Activated T-cell treated with anti-CD3 and anti-CD28 coated beads, Interleukin-2, amount 50 U/mL, for 48 hours (primary cell): ENCODE results near the gene CPZ.
"Not testable (repeated sequence)": the region's sequence is repeated elsewhere in the genome, so short reads cannot be mapped to it uniquely, and the experiment has no call there.

ENCODE experiments used
- DNase-seq, 2 experiments: peaks; one replicate each; pipeline ENCODE4 v3.0.0-alpha.2; 2020

CPZ gene

GRCh38 chr4:8613421-8614364, 21.1 kb downstream of the CPZ start:
- DNase-seq = no peak

DNA sequence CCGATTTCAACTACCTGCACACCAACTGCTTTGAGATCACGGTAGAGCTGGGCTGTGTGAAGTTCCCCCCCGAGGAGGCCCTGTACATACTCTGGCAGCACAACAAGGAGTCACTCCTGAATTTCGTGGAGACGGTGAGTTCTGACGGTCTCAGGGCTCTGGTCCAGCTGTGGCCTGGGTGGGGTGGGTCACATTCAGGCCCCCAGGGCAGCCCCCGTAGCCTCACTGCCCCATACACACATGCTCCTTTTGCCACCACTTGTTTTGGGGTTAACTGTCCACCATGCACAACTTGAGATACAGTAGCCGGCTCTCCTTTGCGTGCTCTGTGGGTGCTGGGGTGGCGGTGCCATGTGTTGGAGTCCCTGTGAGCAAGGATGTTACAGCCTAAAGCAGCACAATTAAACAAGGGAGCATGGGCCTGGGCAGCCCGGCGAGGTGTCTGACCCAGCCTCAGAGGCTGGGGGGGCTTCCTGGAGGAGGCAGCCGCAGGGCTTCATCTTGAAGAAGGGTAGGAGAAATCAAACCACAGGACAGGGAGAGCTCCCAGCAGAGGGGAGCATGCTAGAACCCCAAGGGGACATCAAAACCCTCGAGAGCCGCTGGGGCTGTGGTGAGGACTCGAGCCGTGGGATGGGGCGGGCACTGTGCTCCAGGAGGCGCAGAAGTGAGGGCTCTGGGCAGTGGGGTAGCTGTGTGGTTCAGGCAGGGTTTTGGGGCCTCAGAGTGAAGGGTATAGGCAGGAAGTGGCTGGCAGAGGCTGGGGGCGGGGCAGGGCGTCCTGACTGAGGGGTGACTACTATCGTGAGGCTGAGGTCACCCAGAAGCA, 22.0 kb downstream of the CPZ start:
- no peak for DNase-seq

- DNase-seq = no peak
These were observed 22.8 kb downstream of the CPZ start for GRCh38 chr4:8615366-8615765.

DNA sequence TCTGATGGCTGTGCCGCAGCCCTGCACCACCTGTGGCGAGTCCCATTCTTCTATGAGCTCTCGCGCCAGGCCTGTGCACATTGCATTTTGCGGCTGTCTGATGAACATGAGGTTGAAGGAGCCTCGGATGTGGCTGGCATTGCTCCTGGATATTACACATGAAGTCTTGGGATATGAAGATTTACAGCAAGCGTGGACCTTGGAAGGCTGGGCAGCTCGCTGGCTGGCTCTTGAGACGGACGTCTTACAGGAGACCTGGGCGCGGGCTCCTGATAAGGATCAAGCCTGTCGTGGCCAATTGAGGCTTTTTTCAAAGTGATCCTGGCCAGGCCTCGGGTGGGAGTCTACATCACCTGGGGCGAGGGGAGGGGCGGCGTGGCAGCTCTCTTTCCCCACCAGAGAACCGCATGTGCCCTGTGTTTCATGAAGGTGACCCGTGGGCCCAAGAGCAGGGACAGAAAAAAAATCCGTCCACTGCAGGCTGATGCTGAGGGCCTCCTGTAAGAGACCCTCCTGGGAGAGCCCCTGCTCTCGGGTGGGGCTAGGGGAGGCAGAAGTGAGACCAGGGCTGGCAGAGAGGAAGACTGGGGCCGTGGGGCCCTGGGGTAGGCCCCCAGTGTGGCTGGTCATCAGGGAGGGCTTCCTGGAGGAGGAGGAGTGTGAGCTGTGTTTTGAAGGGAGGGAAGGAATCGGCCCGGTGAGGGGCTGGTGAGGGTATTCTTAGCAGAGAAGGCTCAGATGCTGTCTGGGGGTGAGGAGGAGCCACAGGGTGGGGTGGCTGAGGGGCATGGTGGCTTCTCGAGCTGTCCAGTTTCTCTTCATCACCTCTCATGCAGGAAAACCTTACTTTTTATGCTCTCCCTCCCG, 23.6 kb downstream of the CPZ start:
- no peak for DNase-seq

DNA sequence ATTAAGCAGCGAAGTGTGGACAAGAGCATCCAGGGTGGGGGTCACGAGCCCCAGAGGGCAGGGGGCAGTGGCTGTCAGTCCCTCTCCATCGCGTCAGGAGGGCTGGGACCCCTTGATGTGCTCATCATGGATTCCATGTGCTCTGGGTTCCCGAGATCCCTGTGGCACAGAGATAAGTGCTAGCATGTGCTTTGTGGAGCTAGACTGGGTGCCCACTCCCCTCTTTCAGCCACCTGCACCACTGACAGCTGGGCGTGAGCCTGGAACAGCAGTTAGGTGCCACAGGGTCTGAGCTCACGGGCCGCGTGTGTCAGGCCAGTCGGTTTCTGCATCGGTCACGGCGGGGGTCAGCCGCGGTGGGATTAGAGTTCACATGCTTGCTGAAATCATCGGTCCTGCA, 24.3 kb downstream of the CPZ start:
- no peak for DNase-seq

DNA sequence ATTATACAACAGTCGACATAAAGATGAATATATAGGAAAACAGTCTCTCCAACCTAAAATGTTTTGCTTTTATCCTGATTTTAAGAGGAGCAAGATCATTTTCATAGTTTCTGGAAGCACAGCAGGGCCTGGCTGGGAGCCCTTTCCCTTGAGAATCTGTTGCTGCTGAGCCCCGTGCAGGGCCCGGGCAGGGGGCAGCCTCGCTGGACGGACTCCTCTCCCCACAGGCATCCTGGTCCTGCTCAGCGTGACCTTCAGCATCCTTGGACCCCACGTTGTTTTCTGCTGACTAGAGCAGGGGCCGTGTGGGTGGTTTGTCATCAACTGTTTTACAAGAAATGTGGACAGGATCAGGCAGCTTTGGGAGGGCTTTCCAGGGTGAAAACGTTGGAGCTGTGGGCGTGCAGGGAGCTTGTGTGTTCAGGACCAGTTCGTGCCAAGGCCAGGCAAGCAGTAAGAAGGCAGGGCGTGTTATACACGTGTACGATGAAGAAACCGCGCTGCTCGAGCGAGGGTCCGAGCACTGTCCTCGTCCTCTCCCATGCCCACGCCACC, 25.0 kb downstream of the CPZ start:
- DNase-seq = no peak

GRCh38 chr4:8618421-8618820, 25.9 kb downstream of the CPZ start:
- DNase-seq = no peak

GRCh38 chr4:8618961-8619720, 26.6 kb downstream of the CPZ start:
- no peak for DNase-seq

- not testable (repeated sequence) for DNase-seq
These were observed 28.6 kb downstream of the CPZ start for GRCh38 chr4:8621135-8621534.

- not testable (repeated sequence) for DNase-seq
These were observed 32.2 kb downstream of the CPZ start for GRCh38 chr4:8624601-8625272.

GRCh38 chr4:8630240-8630905, 37.8 kb downstream of the CPZ start:
- not testable (repeated sequence) for DNase-seq

GRCh38 chr4:8631896-8632295, 39.3 kb downstream of the CPZ start:
- DNase-seq = not testable (repeated sequence)

- DNase-seq = not testable (repeated sequence)
These were observed 42.2 kb downstream of the CPZ start for GRCh38 chr4:8634773-8635172.

GRCh38 chr4:8635897-8636554, 43.5 kb downstream of the CPZ start:
- DNase-seq = not testable (repeated sequence)

- DNase-seq = no peak
These were observed 45.0 kb downstream of the CPZ start for GRCh38 chr4:8637456-8637984.

- no peak for DNase-seq
These were observed 46.5 kb downstream of the CPZ start for GRCh38 chr4:8639021-8639420.

DNA sequence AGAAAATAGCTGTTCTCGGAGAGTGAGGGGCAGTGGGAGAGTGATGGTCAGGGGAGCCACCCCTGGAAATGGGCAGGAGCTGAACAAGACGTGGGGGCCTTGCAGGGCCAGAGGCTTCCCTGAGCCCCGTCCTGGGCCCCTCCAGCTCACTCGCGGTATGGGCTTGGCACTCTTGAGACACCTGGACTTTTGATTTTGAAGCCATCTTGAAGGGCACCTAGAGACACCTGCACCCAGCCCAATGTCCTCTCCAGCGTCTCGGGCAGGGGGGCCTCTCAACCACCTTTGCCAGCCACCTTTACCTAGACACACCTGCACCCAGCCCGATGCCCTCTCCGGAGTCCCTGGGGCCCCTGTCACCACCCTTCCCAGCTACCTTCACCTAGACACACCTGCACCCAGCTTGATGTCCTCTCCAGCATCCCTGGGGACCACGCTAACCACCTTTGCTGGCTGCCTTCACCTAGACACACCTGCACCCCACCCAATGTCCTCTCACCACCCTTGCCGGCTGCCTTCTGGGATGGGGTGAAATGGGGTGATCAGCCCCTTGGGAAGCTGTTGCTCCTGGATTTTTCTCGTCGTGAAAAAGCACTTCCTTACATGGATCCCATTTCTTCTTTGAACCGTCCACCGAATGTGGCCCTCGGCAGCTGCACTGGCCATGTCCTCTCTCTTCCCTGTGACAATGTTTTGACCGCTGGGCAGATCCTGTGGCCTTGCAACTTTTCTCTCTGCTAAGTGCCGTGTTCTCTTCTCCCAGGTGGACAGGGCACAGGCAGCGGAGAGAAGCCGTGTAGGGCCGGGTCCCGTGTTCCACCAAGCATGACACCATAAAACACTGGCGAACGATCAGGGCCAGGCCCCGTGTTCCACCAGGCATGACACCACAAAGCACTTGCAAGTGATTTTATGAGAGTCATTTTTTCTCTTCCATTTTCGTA, 47.5 kb downstream of the CPZ start:
- no peak for DNase-seq

- DNase-seq = no peak
These were observed 48.3 kb downstream of the CPZ start for GRCh38 chr4:8640816-8641215.
